ENCODE results near the gene PLET1.

PLET1 gene

GRCh38 chr11:112294688-112295340, 34.2 kb upstream of the PLET1 start:
- Histone ChIP-seq H3K4me3 (ENCODE audit: low read length) (no peak overlapping the region), H4K20me1 (ENCODE audit: insufficient read depth, low read length) (no peaks in the 10 kb centered on the region), H3K9ac (ENCODE audit: low read length) (no peak overlapping the region), H2AFZ (ENCODE audit: low read depth, low read length) (no peak overlapping the region), H3K36me3 (replicated peaks; ENCODE audit: low read depth, low read length) (no peaks in the 10 kb centered on the region), H3K79me2 (ENCODE audit: low read length) (no peaks in the 10 kb centered on the region), H3K27ac (ENCODE audit: low read length) (no peak overlapping the region), H3K27me3 (ENCODE audit: low read depth, low read length) (peaks cover 31% of the 10 kb centered on the region), H3K9me3 (ENCODE audit: insufficient read depth, low read length) (no peaks in the 10 kb centered on the region), H3K4me1 (ENCODE audit: low read length) (peaks cover 4% of the 10 kb centered on the region; the same call in 1 of the 2 replicates), H3K4me2 (ENCODE audit: low read length) (no peak overlapping the region)
- TF ChIP-seq CTCF (IDR thresholded peaks at IDR 0.05; ENCODE audit: low read depth, low read length) = no peak
- no peak for TF ChIP-seq EZH2phosphoT487 (IDR thresholded peaks at IDR 0.05; ENCODE audit: low read depth)

- no peak overlapping the region for H3K27ac ChIP-seq (ENCODE audit: low read length)
- no peak overlapping the region for H3K4me3 ChIP-seq (ENCODE audit: low read length)
- no peak overlapping the region for H3K4me2 ChIP-seq (ENCODE audit: low read length)
These were observed 33.0 kb upstream of the PLET1 start for GRCh38 chr11:112293614-112294013.

GRCh38 chr11:112292785-112293407, 32.2 kb upstream of the PLET1 start:
- H3K36me3 ChIP-seq (replicated peaks; ENCODE audit: low read depth, low read length) = no peaks in the 10 kb centered on the region
- no peak for TF ChIP-seq CTCF (IDR thresholded peaks at IDR 0.05; ENCODE audit: low read depth, low read length)
- TF ChIP-seq EZH2phosphoT487 (IDR thresholded peaks at IDR 0.05; ENCODE audit: low read depth) = no peak
- H3K9me3 ChIP-seq (ENCODE audit: insufficient read depth, low read length) = no peaks in the 10 kb centered on the region
- no peak overlapping the region for H3K27ac ChIP-seq (ENCODE audit: low read length)
- peaks cover 8% of the 10 kb centered on the region; the same call in 1 of the 2 replicates for H3K4me1 ChIP-seq (ENCODE audit: low read length)
- H3K79me2 ChIP-seq (ENCODE audit: low read length) = no peaks in the 10 kb centered on the region
- H4K20me1 ChIP-seq (ENCODE audit: insufficient read depth, low read length) = no peaks in the 10 kb centered on the region
- no peak overlapping the region for H3K4me3 ChIP-seq (ENCODE audit: low read length)
- no peak overlapping the region for H3K9ac ChIP-seq (ENCODE audit: low read length)
- H2AFZ ChIP-seq (ENCODE audit: low read depth, low read length) = no peak overlapping the region
- no peak overlapping the region for H3K4me2 ChIP-seq (ENCODE audit: low read length)
- H3K27me3 ChIP-seq (ENCODE audit: low read depth, low read length) = peaks cover 31% of the 10 kb centered on the region

More at GRCh38 chr11:112293614-112294013, 33.0 kb upstream of the PLET1 start:
- TF ChIP-seq CTCF (IDR thresholded peaks at IDR 0.05; ENCODE audit: low read depth, low read length) (no peak), EZH2phosphoT487 (IDR thresholded peaks at IDR 0.05; ENCODE audit: low read depth) (no peak)
- Histone ChIP-seq H3K9ac (ENCODE audit: low read length) (no peak overlapping the region), H3K79me2 (ENCODE audit: low read length) (no peaks in the 10 kb centered on the region), H3K4me1 (ENCODE audit: low read length) (peaks cover 8% of the 10 kb centered on the region; the same call in 1 of the 2 replicates), H4K20me1 (ENCODE audit: insufficient read depth, low read length) (no peaks in the 10 kb centered on the region), H3K27me3 (ENCODE audit: low read depth, low read length) (peaks cover 31% of the 10 kb centered on the region), H2AFZ (ENCODE audit: low read depth, low read length) (no peak overlapping the region), H3K36me3 (replicated peaks; ENCODE audit: low read depth, low read length) (no peaks in the 10 kb centered on the region), H3K9me3 (ENCODE audit: insufficient read depth, low read length) (no peaks in the 10 kb centered on the region)

GRCh38 chr11:112292188-112292587, 31.5 kb upstream of the PLET1 start:
- H3K4me3 ChIP-seq (ENCODE audit: low read length) = no peak overlapping the region
- H3K4me2 ChIP-seq (ENCODE audit: low read length) = no peak overlapping the region
- H3K27ac ChIP-seq (ENCODE audit: low read length) = no peak overlapping the region
- no peak for TF ChIP-seq EZH2phosphoT487 (IDR thresholded peaks at IDR 0.05; ENCODE audit: low read depth)
- TF ChIP-seq CTCF (IDR thresholded peaks at IDR 0.05; ENCODE audit: low read depth, low read length) = no peak
- H2AFZ ChIP-seq (ENCODE audit: low read depth, low read length) = no peak overlapping the region
- no peaks in the 10 kb centered on the region for H4K20me1 ChIP-seq (ENCODE audit: insufficient read depth, low read length)
- no peaks in the 10 kb centered on the region for H3K79me2 ChIP-seq (ENCODE audit: low read length)
- peaks cover 8% of the 10 kb centered on the region; the same call in 1 of the 2 replicates for H3K4me1 ChIP-seq (ENCODE audit: low read length)
- peaks cover 31% of the 10 kb centered on the region for H3K27me3 ChIP-seq (ENCODE audit: low read depth, low read length)
- no peaks in the 10 kb centered on the region for H3K9me3 ChIP-seq (ENCODE audit: insufficient read depth, low read length)
- H3K36me3 ChIP-seq (replicated peaks; ENCODE audit: low read depth, low read length) = no peaks in the 10 kb centered on the region
- H3K9ac ChIP-seq (ENCODE audit: low read length) = no peak overlapping the region
